GM18507 (cell line): ENCODE data around the gene G6PC2.

ENCODE experiments used
- DNase-seq: peaks from one replicate; pipeline ENCODE4 v3.0.0; 2011; ENCODE audit warnings: low read depth; ENCODE audit not compliant: insufficient read length; ENCODE audit errors: extremely low spot score
- FAIRE-seq: peaks from 2 replicates; lab custom pipeline; 2011; peaks lifted over from hg19 to GRCh38; lab: Jason Lieb, UNC

Gene G6PC2

GRCh38 chr2:168939061-168939460 is 38.0 kb downstream of the G6PC2 start:
- no peak for FAIRE-seq

DNA sequence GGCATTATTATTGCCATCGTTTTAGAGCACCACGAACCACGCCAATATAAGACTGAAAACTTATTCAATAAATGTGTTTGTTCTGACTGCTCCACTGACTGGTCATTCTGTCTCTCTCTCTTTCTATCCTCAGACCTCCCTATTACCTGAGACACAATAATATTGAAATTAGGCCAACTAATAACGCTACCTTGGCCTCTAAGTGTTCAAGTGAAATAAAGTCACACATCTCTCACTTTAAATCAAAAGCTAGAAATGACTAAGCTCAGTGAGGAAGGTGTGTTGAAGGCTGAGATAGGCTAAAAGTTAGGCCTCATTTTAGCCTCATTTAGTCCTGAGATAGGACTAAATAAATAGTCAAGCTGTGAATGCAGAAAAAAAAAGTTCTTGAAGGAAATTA is 38.8 kb downstream of the G6PC2 start:
- DNase-seq = no peak
- FAIRE-seq = peak; percentile 57

More at GRCh38 chr2:168939061-168939460, 38.0 kb downstream of the G6PC2 start:
- DNase-seq = no peak

DNA sequence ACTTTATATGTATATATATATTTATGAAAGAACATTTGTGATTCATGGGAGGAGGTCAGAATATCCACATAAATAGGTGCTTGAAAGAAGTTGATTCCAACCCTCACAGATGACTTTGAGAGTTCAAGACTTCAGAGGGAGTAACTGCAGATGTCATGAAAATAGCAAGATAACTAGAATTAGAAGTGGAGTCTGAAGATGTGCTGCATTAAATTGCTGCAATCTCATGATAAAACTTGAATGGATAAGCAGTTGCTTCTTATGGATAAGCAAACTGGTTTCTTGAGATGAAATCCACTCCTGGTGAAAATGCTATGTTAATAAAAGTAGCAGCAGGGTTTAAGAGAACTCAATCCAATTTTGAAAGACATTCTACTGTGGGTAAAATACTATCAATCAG is 40.2 kb downstream of the G6PC2 start:
- FAIRE-seq (no peak), DNase-seq (no peak)

DNA sequence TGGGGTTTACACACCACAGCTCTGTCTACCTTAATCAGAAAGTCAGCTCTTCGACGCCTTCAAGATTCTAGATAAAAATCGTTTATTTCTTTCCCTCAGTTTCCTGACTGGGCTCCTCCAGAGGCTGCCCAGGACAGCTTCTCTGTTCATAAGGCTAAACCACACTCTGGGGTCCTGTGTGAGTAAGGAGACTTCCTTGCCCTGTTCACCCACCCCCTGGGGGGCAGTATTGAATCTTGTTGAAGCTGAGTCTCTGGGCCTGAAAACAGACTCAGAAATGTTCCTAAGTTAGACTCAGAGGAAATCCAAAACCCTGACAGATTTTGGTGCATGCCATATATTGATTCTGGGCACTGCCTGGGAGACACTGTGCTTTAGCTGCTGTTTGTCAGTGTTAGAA is 43.0 kb downstream of the G6PC2 start:
- no peak for FAIRE-seq
- no peak for DNase-seq

GRCh38 chr2:168945508-168945907 is 44.4 kb downstream of the G6PC2 start:
- DNase-seq (no peak), FAIRE-seq (no peak)

DNA sequence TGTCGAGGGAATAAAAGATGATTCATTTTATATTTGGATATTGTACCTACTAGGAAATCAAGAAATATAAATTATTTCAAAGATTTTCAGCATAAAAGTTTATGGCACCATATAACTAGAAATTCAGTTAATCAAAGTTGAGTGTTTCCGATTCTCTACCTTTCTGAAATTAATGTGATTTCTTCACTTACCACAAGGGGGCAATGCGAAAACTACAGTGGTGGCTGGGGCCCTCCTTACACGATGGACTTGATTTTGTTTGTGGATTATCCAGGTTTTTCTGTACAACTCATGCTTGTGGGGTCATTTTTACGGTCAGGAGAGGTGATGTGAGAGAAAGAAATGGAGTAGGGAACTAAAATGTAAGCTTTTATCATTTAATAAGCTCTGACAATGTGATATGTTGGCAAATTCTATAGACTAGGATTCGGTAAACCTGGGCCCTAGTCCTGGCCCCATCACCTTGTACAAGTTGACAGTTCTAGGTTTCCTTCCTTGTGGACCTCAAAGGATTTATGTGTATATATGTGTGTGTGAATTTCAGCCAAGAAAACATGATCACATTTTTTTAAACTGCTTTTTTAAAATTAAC is 47.6 kb downstream of the G6PC2 start:
- no peak for DNase-seq
- FAIRE-seq = peak; percentile 79

GRCh38 chr2:168949324-168949723 is 48.2 kb downstream of the G6PC2 start:
- FAIRE-seq (no peak), DNase-seq (no peak)

GRCh38 chr2:168951871-168952270 is 50.8 kb downstream of the G6PC2 start:
- FAIRE-seq = no peak
- DNase-seq = no peak

- no peak for FAIRE-seq
- DNase-seq = no peak
Observed at GRCh38 chr2:168952424-168952823, 51.3 kb downstream of the G6PC2 start.

GRCh38 chr2:168954256-168954655 is 53.2 kb downstream of the G6PC2 start:
- DNase-seq (no peak), FAIRE-seq (no peak)

DNA sequence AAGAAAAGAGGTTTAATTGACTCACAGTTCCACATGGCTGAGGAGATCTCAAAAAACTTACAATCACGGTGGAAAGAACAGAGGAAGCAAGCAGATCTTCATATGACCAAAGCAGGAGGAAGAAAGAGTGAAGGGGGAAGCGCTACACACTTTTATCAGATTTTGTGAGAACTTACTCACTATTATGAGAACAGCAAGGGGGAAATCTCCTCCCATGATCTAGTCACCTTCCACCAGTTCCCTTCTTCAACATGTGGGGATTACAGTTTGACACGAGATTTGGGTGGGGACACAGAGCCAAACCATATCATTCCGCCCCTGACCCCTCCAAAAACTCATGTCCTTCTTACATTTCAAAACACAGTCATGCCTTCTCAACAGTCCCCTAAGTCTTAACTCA is 54.2 kb downstream of the G6PC2 start:
- DNase-seq (no peak), FAIRE-seq (no peak)

DNA sequence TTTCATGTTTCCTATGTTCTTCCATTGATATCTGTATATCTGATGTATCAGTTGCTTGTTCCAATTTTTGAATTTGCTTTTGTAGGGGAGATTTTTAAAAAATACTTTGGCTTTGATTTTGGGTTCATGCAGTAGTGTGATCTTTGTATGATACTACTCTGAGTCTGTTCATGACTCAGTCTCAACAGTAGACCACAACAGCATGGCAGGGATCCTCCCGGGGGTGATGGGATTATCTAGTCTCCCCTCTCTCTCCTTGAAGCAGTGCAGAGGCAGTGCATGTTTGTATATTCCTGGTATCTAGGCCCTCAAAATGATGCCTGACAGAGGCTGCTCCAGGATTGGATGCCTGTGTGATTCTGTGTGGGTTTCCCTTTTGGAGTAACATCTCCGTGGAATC is 55.3 kb downstream of the G6PC2 start:
- FAIRE-seq (no peak), DNase-seq (no peak)
